ENCODE data around the gene OCRL.

Gene OCRL

DNA sequence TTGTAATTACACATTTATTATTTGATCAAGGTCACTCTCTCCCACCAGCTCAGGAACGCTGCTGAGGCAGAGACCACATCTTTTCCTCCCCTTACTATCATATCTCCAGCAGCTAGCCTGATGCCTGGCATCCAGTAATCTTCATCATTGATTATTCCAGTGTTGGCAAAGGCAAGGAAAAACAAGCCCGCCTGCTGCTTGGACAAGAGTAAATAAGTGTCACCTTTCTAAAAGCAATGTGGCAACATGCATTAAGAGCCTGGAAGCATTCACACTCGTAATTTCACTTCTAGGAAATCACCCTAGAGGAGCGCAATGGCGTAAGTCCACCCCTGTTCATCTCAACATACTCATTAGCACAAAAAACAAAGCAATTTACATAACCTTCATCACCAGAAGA lies 59.9 kb downstream of the OCRL start:
- H3K27ac ChIP-seq (replicated peaks; ENCODE audit: low read length), result no peak overlapping the region
- H2BK120ac ChIP-seq (ENCODE audit: low read depth, low read length), result no peak overlapping the region
- H3K14ac ChIP-seq (ENCODE audit: low read length), result no peak overlapping the region
- no peak overlapping the region for H2AFZ ChIP-seq (ENCODE audit: low read length)
- no CpG with 5 or more reads among the region's 5 CpGs for WGBS, 2 donors (ENCODE audit: extremely low coverage in 2 of 2, insufficient read length in 2 of 2, insufficient replicate concordance in 1 of 2)
- no peak overlapping the region for H3K4ac ChIP-seq (ENCODE audit: low read length)
- H3K9ac ChIP-seq (ENCODE audit: low read depth, low read length, poor library complexity), result no peak overlapping the region
- no peaks in the 10 kb centered on the region for H3K9me3 ChIP-seq (replicated peaks in 1 of 2; ENCODE audit: control insufficient read depth in 2 of 2, insufficient read depth in 1 of 2, low read depth in 1 of 2, low read length in 2 of 2)
- H3K4me1 ChIP-seq (ENCODE audit: control insufficient read depth in 2 of 2, insufficient read depth in 1 of 2, low read depth in 1 of 2, low read length in 2 of 2), result peaks cover 0 to 2% of the 10 kb centered on the region in 2 donors
- no peak for DNase-seq (ENCODE audit: low spot score)
- peaks cover 3 to 17% of the 10 kb centered on the region in 2 donors for H3K36me3 ChIP-seq (replicated peaks in 1 of 2; ENCODE audit: control insufficient read depth in 2 of 2, insufficient read depth in 2 of 2, low read length in 2 of 2)
- no peaks in the 10 kb centered on the region for H3K79me1 ChIP-seq (ENCODE audit: low read depth, low read length)
- no peak overlapping the region for H2BK12ac ChIP-seq (ENCODE audit: low read length)
- H3K4me3 ChIP-seq (ENCODE audit: low read length in 2 of 2), result no peak overlapping the region
- H4K8ac ChIP-seq (ENCODE audit: low read depth, low read length), result no peak overlapping the region
- no peak overlapping the region for H3K23ac ChIP-seq (ENCODE audit: low read depth, low read length, poor library complexity)
- H2AK5ac ChIP-seq (ENCODE audit: low read depth, low read length), result no peak overlapping the region
- H3K4me2 ChIP-seq (ENCODE audit: insufficient read depth, low read length, poor library complexity, severe bottlenecking), result no peak overlapping the region
- H4K91ac ChIP-seq (ENCODE audit: low read depth, low read length, poor library complexity), result no peak overlapping the region
- H2BK5ac ChIP-seq (ENCODE audit: low read length), result no peak overlapping the region
- no peak overlapping the region for H3K18ac ChIP-seq (ENCODE audit: low read length)
- no peak overlapping the region for H2BK15ac ChIP-seq (ENCODE audit: low read length)
- H3K27me3 ChIP-seq (ENCODE audit: control insufficient read depth in 3 of 3, insufficient read depth in 3 of 3, low read depth in 1 of 3, low read length in 3 of 3), result no peaks in the 10 kb centered on the region

DNA sequence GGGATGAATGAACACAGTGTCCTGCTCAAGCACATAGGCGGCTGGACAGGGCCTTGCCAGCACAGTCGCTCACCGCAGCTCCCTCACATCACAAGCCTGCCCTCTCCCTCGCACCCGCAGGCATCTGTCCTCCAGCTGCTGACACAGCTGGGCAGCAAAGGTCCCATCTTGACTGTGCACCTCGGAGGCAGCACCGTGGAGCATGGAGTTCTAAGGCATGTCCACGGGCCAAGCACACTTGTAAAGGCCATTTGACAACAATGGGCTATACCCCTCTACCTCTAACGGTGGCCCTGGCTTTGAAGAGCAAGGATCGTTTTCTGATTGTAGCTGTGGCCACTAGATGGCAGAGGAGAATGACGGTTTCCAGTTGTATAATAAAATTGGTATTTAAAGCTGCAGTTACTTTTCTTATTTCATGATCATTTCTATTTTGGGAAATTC lies 60.9 kb downstream of the OCRL start:
- no peak overlapping the region for H2BK15ac ChIP-seq (ENCODE audit: low read length)
- no peak overlapping the region for H2BK12ac ChIP-seq (ENCODE audit: low read length)
- no peak overlapping the region for H3K23ac ChIP-seq (ENCODE audit: low read depth, low read length, poor library complexity)
- peaks cover 0 to 4% of the 10 kb centered on the region in 2 donors for H3K4me1 ChIP-seq (ENCODE audit: control insufficient read depth in 2 of 2, insufficient read depth in 1 of 2, low read depth in 1 of 2, low read length in 2 of 2)
- no peaks in the 10 kb centered on the region for H3K79me1 ChIP-seq (ENCODE audit: low read depth, low read length)
- H3K18ac ChIP-seq (ENCODE audit: low read length), result no peak overlapping the region
- no peak overlapping the region for H4K91ac ChIP-seq (ENCODE audit: low read depth, low read length, poor library complexity)
- H3K4me3 ChIP-seq (ENCODE audit: low read length in 2 of 2), result no peak overlapping the region
- no peak for DNase-seq (ENCODE audit: low spot score)
- no peak overlapping the region for H3K4me2 ChIP-seq (ENCODE audit: insufficient read depth, low read length, poor library complexity, severe bottlenecking)
- H3K4ac ChIP-seq (ENCODE audit: low read length), result no peak overlapping the region
- H3K27me3 ChIP-seq (ENCODE audit: control insufficient read depth in 3 of 3, insufficient read depth in 3 of 3, low read depth in 1 of 3, low read length in 3 of 3), result no peaks in the 10 kb centered on the region
- peaks cover 0 to 13% of the 10 kb centered on the region in 2 donors for H3K36me3 ChIP-seq (replicated peaks in 1 of 2; ENCODE audit: control insufficient read depth in 2 of 2, insufficient read depth in 2 of 2, low read length in 2 of 2)
- no peak overlapping the region for H3K14ac ChIP-seq (ENCODE audit: low read length)
- H3K9me3 ChIP-seq (replicated peaks in 1 of 2; ENCODE audit: control insufficient read depth in 2 of 2, insufficient read depth in 1 of 2, low read depth in 1 of 2, low read length in 2 of 2), result no peaks in the 10 kb centered on the region
- no peak overlapping the region for H2BK5ac ChIP-seq (ENCODE audit: low read length)
- no CpG with 5 or more reads among the region's 11 CpGs for WGBS, 2 donors (ENCODE audit: extremely low coverage in 2 of 2, insufficient read length in 2 of 2, insufficient replicate concordance in 1 of 2)
- no peak overlapping the region for H4K8ac ChIP-seq (ENCODE audit: low read depth, low read length)
- H2AK5ac ChIP-seq (ENCODE audit: low read depth, low read length), result no peak overlapping the region
- no peak overlapping the region for H2AFZ ChIP-seq (ENCODE audit: low read length)
- H3K27ac ChIP-seq (replicated peaks; ENCODE audit: low read length), result no peak overlapping the region
- no peak overlapping the region for H3K9ac ChIP-seq (ENCODE audit: low read depth, low read length, poor library complexity)
- no peak overlapping the region for H2BK120ac ChIP-seq (ENCODE audit: low read depth, low read length)

DNA sequence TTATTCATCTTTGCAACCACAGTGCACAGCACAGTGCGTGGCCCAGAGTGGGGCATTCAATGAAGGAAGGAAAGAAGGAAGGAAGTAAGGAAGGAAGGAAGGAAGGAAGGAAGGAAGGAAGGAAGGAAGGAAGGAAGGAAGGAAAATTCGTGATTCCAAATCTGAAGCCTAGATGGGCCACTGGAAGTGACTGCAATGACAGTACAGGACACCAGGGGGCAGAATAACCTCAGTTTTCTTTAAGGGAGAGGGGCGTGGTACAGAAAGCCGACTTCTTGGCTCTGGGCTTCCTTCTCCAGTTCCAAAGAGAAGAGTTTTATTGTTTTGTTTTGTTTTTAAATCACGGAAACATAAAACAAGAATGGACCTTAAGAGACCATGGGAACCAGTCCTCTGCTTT lies 66.9 kb downstream of the OCRL start:
- Histone ChIP-seq H3K27me3 (ENCODE audit: control insufficient read depth in 3 of 3, insufficient read depth in 3 of 3, low read depth in 1 of 3, low read length in 3 of 3) (no peaks in the 10 kb centered on the region), H3K23ac (ENCODE audit: low read depth, low read length, poor library complexity) (no peak overlapping the region), H3K4me2 (ENCODE audit: insufficient read depth, low read length, poor library complexity, severe bottlenecking) (no peak overlapping the region), H3K4ac (ENCODE audit: low read length) (no peak overlapping the region), H2BK15ac (ENCODE audit: low read length) (no peak overlapping the region), H3K4me3 (ENCODE audit: low read length in 2 of 2) (no peak overlapping the region), H4K91ac (ENCODE audit: low read depth, low read length, poor library complexity) (no peak overlapping the region), H2BK120ac (ENCODE audit: low read depth, low read length) (no peak overlapping the region), H3K14ac (ENCODE audit: low read length) (no peak overlapping the region), H3K9me3 (replicated peaks in 1 of 2; ENCODE audit: control insufficient read depth in 2 of 2, insufficient read depth in 1 of 2, low read depth in 1 of 2, low read length in 2 of 2) (peaks cover 0 to 1% of the 10 kb centered on the region in 2 donors), H2BK12ac (ENCODE audit: low read length) (no peak overlapping the region), H4K8ac (ENCODE audit: low read depth, low read length) (no peak overlapping the region), H3K4me1 (ENCODE audit: control insufficient read depth in 2 of 2, insufficient read depth in 1 of 2, low read depth in 1 of 2, low read length in 2 of 2) (peaks cover 0 to 4% of the 10 kb centered on the region in 2 donors), H3K27ac (replicated peaks; ENCODE audit: low read length) (no peak overlapping the region), H3K79me1 (ENCODE audit: low read depth, low read length) (no peaks in the 10 kb centered on the region), H3K36me3 (replicated peaks in 1 of 2; ENCODE audit: control insufficient read depth in 2 of 2, insufficient read depth in 2 of 2, low read length in 2 of 2) (no peaks in the 10 kb centered on the region), H2AFZ (ENCODE audit: low read length) (peak overlapping the region; percentile 70), H2AK5ac (ENCODE audit: low read depth, low read length) (no peak overlapping the region), H3K9ac (ENCODE audit: low read depth, low read length, poor library complexity) (no peak overlapping the region), H3K18ac (ENCODE audit: low read length) (no peak overlapping the region), H2BK5ac (ENCODE audit: low read length) (no peak overlapping the region)
- WGBS, 2 donors (ENCODE audit: extremely low coverage in 2 of 2, insufficient read length in 2 of 2, insufficient replicate concordance in 1 of 2), result no CpG with 5 or more reads among the region's 5 CpGs
- peak; percentile 60 for DNase-seq (ENCODE audit: low spot score)

- Histone ChIP-seq H3K9ac (ENCODE audit: low read depth, low read length, poor library complexity) (no peak overlapping the region), H3K27me3 (ENCODE audit: control insufficient read depth in 3 of 3, insufficient read depth in 3 of 3, low read depth in 1 of 3, low read length in 3 of 3) (no peaks in the 10 kb centered on the region), H3K9me3 (replicated peaks in 1 of 2; ENCODE audit: control insufficient read depth in 2 of 2, insufficient read depth in 1 of 2, low read depth in 1 of 2, low read length in 2 of 2) (peaks cover 0 to 1% of the 10 kb centered on the region in 2 donors), H3K4me1 (ENCODE audit: control insufficient read depth in 2 of 2, insufficient read depth in 1 of 2, low read depth in 1 of 2, low read length in 2 of 2) (peaks cover 0 to 4% of the 10 kb centered on the region in 2 donors), H3K36me3 (replicated peaks in 1 of 2; ENCODE audit: control insufficient read depth in 2 of 2, insufficient read depth in 2 of 2, low read length in 2 of 2) (no peaks in the 10 kb centered on the region), H3K4me3 (ENCODE audit: low read length in 2 of 2) (no peak overlapping the region), H4K8ac (ENCODE audit: low read depth, low read length) (no peak overlapping the region), H2BK120ac (ENCODE audit: low read depth, low read length) (no peak overlapping the region), H3K79me1 (ENCODE audit: low read depth, low read length) (no peaks in the 10 kb centered on the region), H4K91ac (ENCODE audit: low read depth, low read length, poor library complexity) (no peak overlapping the region), H2AK5ac (ENCODE audit: low read depth, low read length) (no peak overlapping the region), H2BK12ac (ENCODE audit: low read length) (no peak overlapping the region), H3K18ac (ENCODE audit: low read length) (no peak overlapping the region), H3K4me2 (ENCODE audit: insufficient read depth, low read length, poor library complexity, severe bottlenecking) (no peak overlapping the region), H3K14ac (ENCODE audit: low read length) (no peak overlapping the region), H3K27ac (replicated peaks; ENCODE audit: low read length) (no peak overlapping the region), H2BK5ac (ENCODE audit: low read length) (no peak overlapping the region), H3K23ac (ENCODE audit: low read depth, low read length, poor library complexity) (no peak overlapping the region), H2AFZ (ENCODE audit: low read length) (no peak overlapping the region), H2BK15ac (ENCODE audit: low read length) (no peak overlapping the region), H3K4ac (ENCODE audit: low read length) (no peak overlapping the region)
- DNase-seq (ENCODE audit: low spot score), result no peak
- WGBS, 2 donors (ENCODE audit: extremely low coverage in 2 of 2, insufficient read length in 2 of 2, insufficient replicate concordance in 1 of 2), result no CpG with 5 or more reads among the region's 3 CpGs
Measured at GRCh38 chrX:129608496-129608895, 68.4 kb downstream of the OCRL start.
